Natural killer cell treated with Interleukin-12 subunit alpha and Interleukin-12 subunit beta and Interleukin-15 and Interleukin-18, amount 100 ng/mL, for 72 hours (primary cell): Measurements from ENCODE around the gene CUX1. TPM values are rescaled to one million over a fixed set of nuclear protein-coding genes. Genes with fewer than 3 reads are reported as not detected.
A peak's percentile ranks its signal among the peaks of the same experiment; 100 is the strongest.
"Not testable (repeated sequence)": the region's sequence is repeated elsewhere in the genome, so short reads cannot be mapped to it uniquely, and the experiment has no call there.

Experiments used
- ATAC-seq, 2 donors: fragments of 150-1000 bp; cut with Tn5 transposase in 1 of 2; sonication (Bioruptor Pico), chemical (Tn5 transposase) in 1 of 2; 2 replicates each; pipeline ENCODE4 v1.10.0; 2021
- DNase-seq: peaks from one replicate; pipeline ENCODE4 v3.0.0; 2022; ENCODE audit warnings: low spot score
- H3K27ac Mint-ChIP-seq, 2 donors: 1 replicate in 1 of 2; 2 replicates in 1 of 2; pipeline ENCODE4 v1.8.0; 2022; ENCODE audit warnings: mixed read lengths in 2 of 2, mild to moderate bottlenecking in 1 of 2, moderate library complexity in 1 of 2
- H3K27me3 Mint-ChIP-seq, 2 donors: 1 replicate in 1 of 2; 2 replicates in 1 of 2; pipeline ENCODE4 v1.8.0; 2022; ENCODE audit warnings: mixed read lengths in 2 of 2
- H3K36me3 Mint-ChIP-seq: one replicate; pipeline ENCODE4 v1.8.0; 2022; ENCODE audit warnings: mixed read lengths
- H3K4me1 Mint-ChIP-seq, 2 donors: 1 replicate in 1 of 2; 2 replicates in 1 of 2; pipeline ENCODE4 v1.8.0; 2022; ENCODE audit warnings: low read depth in 2 of 2, mixed read lengths in 2 of 2, mild to moderate bottlenecking in 1 of 2
- H3K4me3 Mint-ChIP-seq: one replicate; pipeline ENCODE4 v1.8.0; 2022; ENCODE audit warnings: mixed read lengths
- H3K9me3 Mint-ChIP-seq: 2 replicates; pipeline ENCODE4 v1.8.0; 2022; ENCODE audit warnings: mixed read lengths
- total RNA-seq, 2 donors: library from RNA; stranded (reverse); gene quantifications; one replicate each; pipeline ENCODE4 v1.2.3, GENCODE V29; 2022

Gene CUX1
- total RNA-seq, 2 donors from 2014 or later: 25.2 to 28.5 TPM

DNA sequence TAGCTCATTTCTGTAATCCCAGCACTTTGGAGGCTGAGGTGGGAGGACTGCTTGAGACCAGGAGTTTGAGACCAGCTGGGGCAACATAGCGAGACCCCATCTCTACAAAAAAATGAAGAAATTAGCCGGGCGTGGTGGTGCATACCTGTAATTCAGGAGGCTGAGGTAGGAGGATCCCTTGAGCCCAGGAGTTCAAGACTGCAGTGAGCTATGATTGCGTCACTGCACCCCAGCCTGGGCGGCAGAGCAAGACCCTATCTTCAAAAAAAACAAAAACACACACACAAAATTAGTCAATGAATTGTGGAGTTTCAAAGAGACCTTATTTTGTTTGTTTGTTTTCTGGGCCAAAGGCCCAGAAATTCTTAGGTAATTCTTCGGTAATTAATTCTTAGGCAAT is 110.0 kb downstream of the CUX1 start:
- DNase-seq: peak; percentile 15
- Mint-ChIP-seq H3K27ac (no peak overlapping the region), H3K36me3 (no peaks in the 10 kb centered on the region), H3K4me3 (no peak overlapping the region), H3K4me1 (peaks cover 7 to 13% of the 10 kb centered on the region in 2 donors), H3K9me3 (no peaks in the 10 kb centered on the region), H3K27me3 (no peaks in the 10 kb centered on the region)
- ATAC-seq: no peak

GRCh38 chr7:101927802-101928201 is 110.4 kb downstream of the CUX1 start:
- DNase-seq: no peak
- no peak overlapping the region for H3K27ac Mint-ChIP-seq
- no peaks in the 10 kb centered on the region for H3K27me3 Mint-ChIP-seq
- H3K4me1 Mint-ChIP-seq: peaks cover 7 to 13% of the 10 kb centered on the region in 2 donors
- no peak overlapping the region for H3K4me3 Mint-ChIP-seq
- no peak for ATAC-seq
- no peaks in the 10 kb centered on the region for H3K36me3 Mint-ChIP-seq
- no peaks in the 10 kb centered on the region for H3K9me3 Mint-ChIP-seq

GRCh38 chr7:101929256-101929655 is 111.8 kb downstream of the CUX1 start:
- Mint-ChIP-seq H3K4me3 (no peak overlapping the region), H3K4me1 (peaks cover 0 to 6% of the 10 kb centered on the region in 2 donors), H3K36me3 (no peaks in the 10 kb centered on the region), H3K9me3 (no peaks in the 10 kb centered on the region), H3K27ac (no peak overlapping the region), H3K27me3 (no peaks in the 10 kb centered on the region)
- DNase-seq: no peak
- ATAC-seq: no peak

DNA sequence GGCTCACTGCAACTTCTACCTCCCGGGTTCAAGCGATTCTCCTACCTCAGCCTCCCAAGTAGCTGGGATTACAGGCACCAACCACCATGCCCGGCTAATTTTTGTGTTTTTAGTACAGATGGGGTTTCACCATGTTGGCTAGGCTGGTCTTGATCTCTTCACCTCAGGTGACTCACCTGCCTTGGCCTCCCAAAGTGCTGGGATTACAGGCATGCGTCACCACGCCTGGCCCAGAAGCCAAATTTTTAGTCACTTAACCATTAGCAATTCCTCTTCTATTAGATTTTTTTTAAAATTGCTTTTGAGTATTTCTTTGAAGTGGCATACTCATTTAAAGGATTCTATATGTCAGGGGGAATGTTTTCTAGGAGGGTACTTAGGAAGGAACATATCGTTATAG is 112.5 kb downstream of the CUX1 start:
- not testable (repeated sequence) for H3K27ac Mint-ChIP-seq, H3K4me3 Mint-ChIP-seq, ATAC-seq, H3K36me3 Mint-ChIP-seq, DNase-seq, H3K9me3 Mint-ChIP-seq, H3K4me1 Mint-ChIP-seq, H3K27me3 Mint-ChIP-seq

GRCh38 chr7:101932083-101932482 is 114.7 kb downstream of the CUX1 start:
- Mint-ChIP-seq H3K27ac (no peak overlapping the region), H3K36me3 (no peaks in the 10 kb centered on the region), H3K4me3 (no peak overlapping the region), H3K9me3 (no peaks in the 10 kb centered on the region), H3K27me3 (no peaks in the 10 kb centered on the region), H3K4me1 (peaks cover 0 to 11% of the 10 kb centered on the region in 2 donors)
- ATAC-seq (no peak), DNase-seq (no peak)

- no peaks in the 10 kb centered on the region for H3K27me3 Mint-ChIP-seq
- H3K9me3 Mint-ChIP-seq: no peaks in the 10 kb centered on the region
- H3K4me1 Mint-ChIP-seq: peaks cover 0 to 11% of the 10 kb centered on the region in 2 donors
- no peak overlapping the region for H3K27ac Mint-ChIP-seq
- no peak overlapping the region for H3K4me3 Mint-ChIP-seq
- H3K36me3 Mint-ChIP-seq: no peaks in the 10 kb centered on the region
- DNase-seq: no peak
- ATAC-seq: no peak
Observed at GRCh38 chr7:101933028-101933427, 115.6 kb downstream of the CUX1 start.

- no peak for ATAC-seq
- no peak for DNase-seq
- Mint-ChIP-seq H3K4me1 (peaks cover 0 to 11% of the 10 kb centered on the region in 2 donors), H3K4me3 (no peak overlapping the region), H3K9me3 (no peaks in the 10 kb centered on the region), H3K27me3 (no peaks in the 10 kb centered on the region), H3K36me3 (no peaks in the 10 kb centered on the region), H3K27ac (no peak overlapping the region)
Observed at GRCh38 chr7:101933688-101934121, 116.3 kb downstream of the CUX1 start.

DNA sequence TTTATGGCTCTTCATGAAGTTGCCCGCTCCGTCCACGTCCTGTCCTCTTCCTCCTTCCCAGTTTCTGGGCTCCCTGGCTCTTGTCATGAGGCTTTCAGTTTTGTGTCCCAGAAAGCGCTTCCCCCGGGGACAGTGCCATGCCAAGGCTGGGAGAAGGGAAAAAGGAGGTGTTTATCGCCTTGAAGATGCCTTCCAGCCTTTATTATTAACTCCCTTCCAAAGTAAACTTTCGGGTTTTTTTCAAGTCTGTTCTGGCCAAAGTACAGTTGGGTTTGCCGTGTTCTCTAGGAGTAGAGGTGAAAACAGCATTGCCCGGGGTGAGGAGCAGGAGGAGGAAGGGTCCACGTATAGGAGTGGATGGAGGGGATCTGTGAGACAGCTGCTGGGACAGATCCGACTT is 117.2 kb downstream of the CUX1 start:
- no peaks in the 10 kb centered on the region for H3K9me3 Mint-ChIP-seq
- no peaks in the 10 kb centered on the region for H3K27me3 Mint-ChIP-seq
- no peak overlapping the region for H3K27ac Mint-ChIP-seq
- H3K4me1 Mint-ChIP-seq: peaks cover 0 to 11% of the 10 kb centered on the region in 2 donors
- peak; percentile 44 for DNase-seq
- no peak for ATAC-seq
- H3K4me3 Mint-ChIP-seq: no peak overlapping the region
- H3K36me3 Mint-ChIP-seq: no peaks in the 10 kb centered on the region

DNA sequence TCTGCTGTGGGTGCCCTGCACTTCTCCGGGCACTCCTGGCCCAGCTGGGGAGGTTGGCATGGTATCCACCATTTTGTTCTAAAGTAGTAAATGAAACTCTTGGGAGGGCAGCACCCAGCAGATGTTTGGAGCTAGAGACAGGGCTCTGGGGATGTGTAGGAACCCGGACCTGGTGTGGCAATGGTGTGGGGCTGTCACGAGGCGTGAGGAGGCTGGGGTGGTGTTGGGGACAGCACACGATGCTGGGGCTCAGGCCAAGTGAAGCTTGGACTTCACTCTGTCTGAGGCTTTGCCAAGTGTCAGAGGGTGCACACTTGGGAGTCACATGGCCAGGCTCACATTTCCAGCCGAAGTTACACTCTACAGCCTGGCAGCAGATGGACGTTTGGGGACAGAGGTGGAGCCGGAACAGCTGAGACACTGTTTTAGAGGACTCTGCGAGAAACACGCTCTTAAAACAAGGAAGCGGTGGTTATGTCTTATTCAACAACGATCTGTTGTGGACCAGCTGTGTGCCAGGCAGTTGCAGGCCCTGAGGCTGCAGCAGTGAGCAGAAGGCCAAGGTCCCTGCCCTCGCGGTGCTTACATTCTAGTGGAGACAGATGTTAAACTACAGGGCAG is 118.2 kb downstream of the CUX1 start:
- Mint-ChIP-seq H3K27me3 (no peaks in the 10 kb centered on the region), H3K4me1 (peaks cover 0 to 9% of the 10 kb centered on the region in 2 donors), H3K27ac (no peak overlapping the region), H3K4me3 (no peak overlapping the region), H3K9me3 (no peaks in the 10 kb centered on the region), H3K36me3 (no peaks in the 10 kb centered on the region)
- DNase-seq (peak; percentile 23), ATAC-seq (no peak)

GRCh38 chr7:101936223-101936610 is 118.8 kb downstream of the CUX1 start:
- no peaks in the 10 kb centered on the region for H3K9me3 Mint-ChIP-seq
- no peak overlapping the region for H3K27ac Mint-ChIP-seq
- no peak overlapping the region for H3K4me3 Mint-ChIP-seq
- DNase-seq (peak; percentile 50), ATAC-seq (no peak)
- peaks cover under 1 to 11% of the 10 kb centered on the region in 2 donors for H3K4me1 Mint-ChIP-seq
- no peaks in the 10 kb centered on the region for H3K36me3 Mint-ChIP-seq
- H3K27me3 Mint-ChIP-seq: no peaks in the 10 kb centered on the region

GRCh38 chr7:101936611-101937231 is 119.3 kb downstream of the CUX1 start:
- DNase-seq: no peak
- H3K27ac Mint-ChIP-seq: no peak overlapping the region
- no peak for ATAC-seq
- no peak overlapping the region for H3K4me3 Mint-ChIP-seq
- H3K9me3 Mint-ChIP-seq: no peaks in the 10 kb centered on the region
- H3K36me3 Mint-ChIP-seq: no peaks in the 10 kb centered on the region
- peaks cover 6 to 15% of the 10 kb centered on the region in 2 donors for H3K4me1 Mint-ChIP-seq
- H3K27me3 Mint-ChIP-seq: no peaks in the 10 kb centered on the region

- Mint-ChIP-seq H3K36me3 (no peaks in the 10 kb centered on the region), H3K27ac (no peak overlapping the region), H3K4me1 (peaks cover 6 to 18% of the 10 kb centered on the region in 2 donors), H3K4me3 (no peak overlapping the region), H3K27me3 (no peaks in the 10 kb centered on the region), H3K9me3 (no peaks in the 10 kb centered on the region)
- peak; percentile 20 for DNase-seq
- ATAC-seq: no peak
Observed at GRCh38 chr7:101937717-101938514, 120.5 kb downstream of the CUX1 start.

DNA sequence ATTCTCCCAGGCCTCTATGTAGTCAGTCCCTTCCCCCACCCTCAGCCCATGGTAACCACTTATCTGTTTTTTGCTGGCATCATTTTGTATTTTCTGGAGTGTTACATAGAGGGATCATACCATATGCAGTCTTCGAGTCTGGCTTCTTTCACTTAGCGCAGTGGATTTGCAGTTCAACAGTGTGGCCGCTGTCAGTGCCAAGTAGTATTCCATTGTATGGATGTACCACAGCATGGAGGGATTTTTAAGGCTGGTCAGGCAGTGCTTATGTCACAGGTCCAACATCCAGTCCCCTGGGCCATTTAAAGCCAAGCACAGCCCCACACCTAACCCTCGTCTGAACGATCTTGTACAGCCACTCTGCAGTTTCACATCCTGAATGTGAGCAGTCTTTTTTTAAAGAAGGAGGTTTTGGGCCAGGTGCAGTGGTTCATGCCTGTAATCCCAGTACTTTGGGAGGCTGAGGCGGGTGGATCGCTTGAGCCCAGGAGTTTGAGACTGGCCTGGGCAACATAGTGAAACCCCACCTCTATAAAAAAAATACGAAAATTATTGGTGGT is 121.8 kb downstream of the CUX1 start:
- ATAC-seq: no peak
- Mint-ChIP-seq H3K36me3 (no peaks in the 10 kb centered on the region), H3K27me3 (no peaks in the 10 kb centered on the region), H3K9me3 (no peaks in the 10 kb centered on the region), H3K4me1 (peaks cover 6 to 18% of the 10 kb centered on the region in 2 donors), H3K4me3 (no peak overlapping the region), H3K27ac (no peak overlapping the region)
- DNase-seq: peak; percentile 15

GRCh38 chr7:101940151-101940550 is 122.7 kb downstream of the CUX1 start:
- Mint-ChIP-seq H3K4me3 (no peak overlapping the region), H3K9me3 (no peaks in the 10 kb centered on the region), H3K27ac (no peak overlapping the region), H3K36me3 (no peaks in the 10 kb centered on the region), H3K27me3 (no peaks in the 10 kb centered on the region), H3K4me1 (peaks cover 6 to 17% of the 10 kb centered on the region in 2 donors)
- ATAC-seq (no peak), DNase-seq (no peak)
